ENCODE measurements around the gene C1QTNF12.

- TF ChIP-seq EP300 (IDR thresholded peaks at IDR 0.05; ENCODE audit: borderline replicate concordance) (no peak), EGR1 (IDR thresholded peaks at IDR 0.05) (no peak), REST (IDR thresholded peaks at IDR 0.05; ENCODE audit: low read depth) (no peak), TAF1 (IDR thresholded peaks at IDR 0.05; ENCODE audit: low read depth) (no peak), TCF12 (IDR thresholded peaks at IDR 0.05; ENCODE audit: low read depth) (no peak), RAD21 (IDR thresholded peaks at IDR 0.05; ENCODE audit: low read depth) (no peak), MAX (IDR thresholded peaks at IDR 0.05) (no peak), NFIC (IDR thresholded peaks at IDR 0.05) (no peak)
Observed at GRCh38 chr1:1220197-1220596, 26.3 kb downstream of the C1QTNF12 start.
